GM21447 (cell line): ENCODE results near the gene PCK2.
"Not testable (repeated sequence)": the region's sequence is repeated elsewhere in the genome, so short reads cannot be mapped to it uniquely, and the experiment has no call there.

Experiments
- ATAC-seq: cut with Tn5 transposase; IDR thresholded peaks from one replicate; pipeline ENCODE4 v1.9.1; 2021; ENCODE audit not compliant: unreplicated experiment

PCK2 gene

GRCh38 chr14:24093901-24094840 lies at the start of gene PCK2:
Gene PCK2, plus strand, starts transcription at chr14:24094311. Its CDS starts 95 bp downstream, at chr14:24094406.
- peak; percentile 46 for ATAC-seq

- ATAC-seq, result not testable (repeated sequence)
Measured at GRCh38 chr14:24049002-24049401, 45.1 kb upstream of the PCK2 start.

- not testable (repeated sequence) for ATAC-seq
Measured at GRCh38 chr14:24050753-24051152, 43.4 kb upstream of the PCK2 start.

GRCh38 chr14:24051176-24051788 lies 42.8 kb upstream of the PCK2 start:
- no peak for ATAC-seq

- peak; percentile 67 for ATAC-seq
Measured at GRCh38 chr14:24051789-24052655, 42.1 kb upstream of the PCK2 start, which contains the start of gene CARMIL3. Gene CARMIL3, plus strand, starts transcription at chr14:24052009. Its CDS starts 145 bp downstream, at chr14:24052154.

GRCh38 chr14:24052656-24053547 lies 41.2 kb upstream of the PCK2 start:
- ATAC-seq, result no peak

- no peak for ATAC-seq
Measured at GRCh38 chr14:24053548-24054323, 40.4 kb upstream of the PCK2 start.

- no peak for ATAC-seq
Measured at GRCh38 chr14:24054324-24054641, 39.8 kb upstream of the PCK2 start.

GRCh38 chr14:24054646-24055045 lies 39.5 kb upstream of the PCK2 start:
- no peak for ATAC-seq

- no peak for ATAC-seq
Measured at GRCh38 chr14:24055971-24056799, 37.9 kb upstream of the PCK2 start.

GRCh38 chr14:24056800-24057184 lies 37.3 kb upstream of the PCK2 start:
- ATAC-seq, result no peak

- ATAC-seq, result no peak
Measured at GRCh38 chr14:24057271-24057670, 36.8 kb upstream of the PCK2 start.

GRCh38 chr14:24057867-24058259 lies 36.2 kb upstream of the PCK2 start:
- ATAC-seq, result peak; percentile 14

- ATAC-seq, result peak; percentile 59
Measured at GRCh38 chr14:24058260-24058950, 35.7 kb upstream of the PCK2 start.

GRCh38 chr14:24058951-24059475 lies 35.1 kb upstream of the PCK2 start:
- ATAC-seq, result no peak

GRCh38 chr14:24059841-24060388 lies 34.2 kb upstream of the PCK2 start:
- ATAC-seq, result no peak

GRCh38 chr14:24060443-24060842 lies 33.7 kb upstream of the PCK2 start:
- no peak for ATAC-seq
